Endothelial cell of umbilical vein (primary cell): ENCODE data around the gene PDE7B. TPM values are rescaled to one million over a fixed set of nuclear protein-coding genes. Genes with fewer than 3 reads are reported as not detected.

Experiments
- BruUV-seq: library from RNA; stranded (reverse); fragments of 400-500 nt; replicated peaks from 2 replicates; lab custom pipeline; 2021; lab: Mats Ljungman, UMichigan
- CTCF ChIA-PET: fragments of 300-600, 350-600 bp; sonication (Branson Sonifier 250); formaldehyde crosslinking; loops from one replicate; lab custom pipeline; 2021; ENCODE audit warnings: antibody characterized with exemption, inconsistent platforms; lab: Charles Lee
- POLR2A ChIA-PET: fragments of 300-600, 350-600 bp; sonication (Branson Sonifier 250); formaldehyde crosslinking; loops from one replicate; lab custom pipeline; 2021; ENCODE audit warnings: antibody characterized with exemption, inconsistent platforms; lab: Charles Lee
- DNase-seq: peaks from one replicate; pipeline ENCODE4 v3.0.0-alpha.2; 2011; ENCODE audit warnings: low read depth, low spot score
- FAIRE-seq: peaks from 2 replicates; lab custom pipeline; 2011; peaks lifted over from hg19 to GRCh38; lab: Jason Lieb, UNC
- H2AFZ ChIP-seq: 2 replicates; pipeline ENCODE4 v1.6.0; 2012; ENCODE audit warnings: low read depth, low read length, control low read depth, inconsistent platforms
- H3K27ac ChIP-seq: 2 replicates; pipeline ENCODE4 v1.5.1; 2011; ENCODE audit warnings: low read depth, mild to moderate bottlenecking, control low read depth, low read length, moderate library complexity; ENCODE audit not compliant: insufficient read depth
- H3K27me3 ChIP-seq, 2 experiments: 2 replicates each; pipeline versions ENCODE4 v1.6.0 to v1.6.1; 2011; ENCODE audit warnings: low read length in 2 of 2, mixed read lengths in 1 of 2; ENCODE audit not compliant: control insufficient read depth in 2 of 2, insufficient read depth in 2 of 2
- H3K36me3 ChIP-seq, 2 experiments: 2 replicates in 1 of 2; 3 replicates in 1 of 2; pipeline ENCODE4 v1.5.1; 2011; ENCODE audit warnings: low read length in 2 of 2, mild to moderate bottlenecking in 1 of 2, moderate library complexity in 1 of 2; ENCODE audit not compliant: control insufficient read depth in 2 of 2, insufficient read depth in 2 of 2; ENCODE audit errors: extremely low read depth in 1 of 2
- H3K4me1 ChIP-seq: 3 replicates; pipeline ENCODE4 v1.5.1; 2011; ENCODE audit warnings: mild to moderate bottlenecking, low read length; ENCODE audit not compliant: control insufficient read depth, insufficient read depth; ENCODE audit errors: extremely low read depth
- H3K4me2 ChIP-seq: 2 replicates; pipeline ENCODE4 v1.6.1; 2011; ENCODE audit warnings: low read length, control low read depth, mixed read lengths; ENCODE audit not compliant: insufficient read depth
- H3K4me3 ChIP-seq, 3 experiments: fragments of 200-600 bp in 1 of 3; sonication (generic), shearing (Covaris generic) in 1 of 3; replicated peaks in 1 of 3; 2 replicates each; pipeline ENCODE4 v1.5.1; 2011 to 2016; ENCODE audit warnings: control low read depth in 3 of 3, low read length in 3 of 3, mild to moderate bottlenecking in 2 of 3, inconsistent platforms in 1 of 3, low read depth in 1 of 3, moderate library complexity in 1 of 3; ENCODE audit not compliant: insufficient read depth in 1 of 3
- H3K79me2 ChIP-seq: 2 replicates; pipeline ENCODE4 v1.6.0; 2012; ENCODE audit warnings: low read length, inconsistent platforms; ENCODE audit not compliant: control insufficient read depth, insufficient read depth
- H3K9ac ChIP-seq: replicated peaks from 2 replicates; pipeline ENCODE3; 2011; ENCODE audit warnings: low read length, control low read depth; ENCODE audit not compliant: insufficient read depth; ENCODE audit errors: extremely low read depth
- H3K9me1 ChIP-seq: replicated peaks from 3 replicates; pipeline ENCODE4 v1.6.0; 2011; ENCODE audit warnings: mild to moderate bottlenecking, low read length; ENCODE audit not compliant: control insufficient read depth, insufficient read depth; ENCODE audit errors: extremely low read depth
- H3K9me3 ChIP-seq: replicated peaks from 2 replicates; pipeline ENCODE4 v1.5.1; 2012; ENCODE audit warnings: low read length, inconsistent platforms; ENCODE audit not compliant: control insufficient read depth, insufficient read depth
- H4K20me1 ChIP-seq: replicated peaks from 2 replicates; pipeline ENCODE3; 2011; ENCODE audit warnings: mild to moderate bottlenecking, low read length; ENCODE audit not compliant: control insufficient read depth, insufficient read depth; ENCODE audit errors: extremely low read depth
- EZH2 ChIP-seq: IDR thresholded peaks from 2 replicates; pipeline ENCODE4 v1.6.1; 2012; ENCODE audit warnings: borderline replicate concordance, low read depth, mild to moderate bottlenecking, moderate library complexity, low read length, inconsistent platforms; ENCODE audit not compliant: severe bottlenecking
- FOS ChIP-seq: IDR thresholded peaks from 2 replicates; pipeline ENCODE4 v1.6.1; 2011; ENCODE audit warnings: mild to moderate bottlenecking, low read length, moderate library complexity, borderline replicate concordance; ENCODE audit not compliant: insufficient read depth
- GATA2 ChIP-seq: IDR thresholded peaks from 2 replicates; pipeline ENCODE4 v1.7.0; 2011; ENCODE audit warnings: low read depth, mild to moderate bottlenecking, moderate library complexity, mixed read lengths, low read length; ENCODE audit not compliant: insufficient read length, insufficient read depth
- JUN ChIP-seq: IDR thresholded peaks from 2 replicates; pipeline ENCODE4 v1.6.1; 2011; ENCODE audit warnings: borderline replicate concordance, low read depth; ENCODE audit not compliant: insufficient read length, insufficient read depth
- MYC ChIP-seq: IDR thresholded peaks from one replicate; pipeline ENCODE4 v1.6.1; 2011; ENCODE audit warnings: mild to moderate bottlenecking, low read depth, low read length
- POLR2A ChIP-seq: IDR thresholded peaks from 2 replicates; pipeline ENCODE4 v1.6.1; 2012; ENCODE audit warnings: low read depth, mild to moderate bottlenecking, control low read depth, low read length
- POLR2AphosphoS5 ChIP-seq: IDR thresholded peaks from 2 replicates; pipeline ENCODE4 v1.6.1; 2012; ENCODE audit warnings: low read depth, mild to moderate bottlenecking, control low read depth, low read length, moderate library complexity; ENCODE audit not compliant: insufficient read depth
- dilution Hi-C: fragments of 300-500 bp; cut with MboI; formaldehyde crosslinking; loops from one replicate; pipeline ENCODE4 v1.15.0; 2019; ENCODE audit warnings: low sequenced_read_pairs; ENCODE audit not compliant: extremely low pct_ligation_motif_present
- intact Hi-C: fragments of 100-400 bp; cut with micrococcal nuclease; formaldehyde crosslinking; loops from one replicate; pipeline ENCODE4 v1.10.0; 2022
- polyA plus RNA-seq, 4 experiments: library from polyadenylated mRNA; depleted of rRNA in 3 of 4; stranded (reverse) in 3 of 4; unstranded in 1 of 4; fragments of >200 nt; gene quantifications; 2 replicates each; pipeline versions ENCODE4 v1.2.1 to v1.2.3, GENCODE V29; 2011 to 2012; ENCODE audit warnings: missing spikeins in 1 of 4
- total RNA-seq: library from RNA; stranded (reverse); gene quantifications from 2 replicates; pipeline ENCODE4 v1.2.3, GENCODE V29; 2021
- TF ChIP-seq, protein P1 (sequence below): IDR thresholded peaks from 2 replicates; pipeline ENCODE4 v1.6.1; 2011; ENCODE audit not compliant: insufficient read depth, insufficient read length
- TF ChIP-seq, protein P2 (sequence below), 2 donors: IDR thresholded peaks; 1 replicate in 1 of 2; 2 replicates in 1 of 2; pipeline ENCODE4 v1.5.1; 2011; ENCODE audit warnings: low read length in 2 of 2, mild to moderate bottlenecking in 2 of 2, moderate library complexity in 2 of 2, control low read depth in 1 of 2, inconsistent platforms in 1 of 2, low read depth in 1 of 2; ENCODE audit not compliant: insufficient read depth in 1 of 2; ENCODE audit errors: extremely low read depth in 1 of 2

Gene PDE7B
- total and polyA plus RNA-seq, 2 donors (not counting 3 experiments of a cell fraction or from before 2014, with no cell fraction given), result 20.6 to 25.1 TPM

DNA sequence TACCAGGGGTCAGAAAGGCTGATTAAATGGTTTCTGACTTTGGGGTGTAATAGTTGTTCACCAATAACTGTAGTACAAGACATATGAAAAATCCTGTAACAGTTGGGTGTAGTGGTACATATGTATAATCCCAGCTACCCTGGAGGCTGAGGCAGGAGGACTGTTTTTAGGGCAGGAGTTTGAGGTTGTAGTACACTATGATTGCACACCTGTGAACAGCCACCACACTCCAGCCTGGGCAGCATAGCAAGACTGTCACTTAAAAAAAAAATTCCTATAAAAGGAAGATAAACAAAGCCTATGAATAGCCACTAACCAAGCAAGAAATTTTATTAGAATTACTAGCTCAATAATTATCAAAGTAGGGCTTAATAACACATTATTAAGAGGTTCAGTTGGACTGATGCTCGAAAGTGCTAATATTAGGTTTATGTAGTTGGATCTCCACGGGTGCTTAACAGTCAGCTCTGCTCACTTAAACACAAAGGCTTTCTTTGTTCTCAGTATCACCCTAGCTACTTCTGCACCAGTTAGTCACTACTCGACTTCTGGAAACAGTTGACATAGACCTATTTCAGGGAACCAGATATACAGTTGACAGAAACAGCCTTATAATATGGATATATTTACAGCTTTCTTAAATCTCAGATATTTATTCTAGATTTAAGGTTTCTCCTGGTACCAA lies 285.6 kb downstream of the PDE7B start:
- dilution Hi-C loops (no loop called here), intact Hi-C loops (no loop called here)
- no peaks in the 10 kb centered on the region for H3K4me1 ChIP-seq
- H4K20me1 ChIP-seq, result no peaks in the 10 kb centered on the region
- no TSS peak for BruUV-seq
- DNase-seq (no peak), FAIRE-seq (no peak)
- no peak overlapping the region for H3K4me2 ChIP-seq
- CTCF ChIA-PET, result interaction anchor here (0.9 to 1.7 kb wide), 6 partner anchors 8 to 105 kb away, joined by 3 to 6 read pairs (median 4); no protein-coding TSS in a partner anchor
- no peaks in the 10 kb centered on the region for H3K9me1 ChIP-seq
- TF ChIP-seq GATA2 (no peak), JUN (no peak), POLR2AphosphoS5 (no peak), POLR2A (no peak), EZH2 (no peak), MYC (no peak), FOS (no peak)
- TF ChIP-seq, protein P1, sequence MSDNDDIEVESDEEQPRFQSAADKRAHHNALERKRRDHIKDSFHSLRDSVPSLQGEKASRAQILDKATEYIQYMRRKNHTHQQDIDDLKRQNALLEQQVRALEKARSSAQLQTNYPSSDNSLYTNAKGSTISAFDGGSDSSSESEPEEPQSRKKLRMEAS, result no peak
- TF ChIP-seq, protein P2, sequence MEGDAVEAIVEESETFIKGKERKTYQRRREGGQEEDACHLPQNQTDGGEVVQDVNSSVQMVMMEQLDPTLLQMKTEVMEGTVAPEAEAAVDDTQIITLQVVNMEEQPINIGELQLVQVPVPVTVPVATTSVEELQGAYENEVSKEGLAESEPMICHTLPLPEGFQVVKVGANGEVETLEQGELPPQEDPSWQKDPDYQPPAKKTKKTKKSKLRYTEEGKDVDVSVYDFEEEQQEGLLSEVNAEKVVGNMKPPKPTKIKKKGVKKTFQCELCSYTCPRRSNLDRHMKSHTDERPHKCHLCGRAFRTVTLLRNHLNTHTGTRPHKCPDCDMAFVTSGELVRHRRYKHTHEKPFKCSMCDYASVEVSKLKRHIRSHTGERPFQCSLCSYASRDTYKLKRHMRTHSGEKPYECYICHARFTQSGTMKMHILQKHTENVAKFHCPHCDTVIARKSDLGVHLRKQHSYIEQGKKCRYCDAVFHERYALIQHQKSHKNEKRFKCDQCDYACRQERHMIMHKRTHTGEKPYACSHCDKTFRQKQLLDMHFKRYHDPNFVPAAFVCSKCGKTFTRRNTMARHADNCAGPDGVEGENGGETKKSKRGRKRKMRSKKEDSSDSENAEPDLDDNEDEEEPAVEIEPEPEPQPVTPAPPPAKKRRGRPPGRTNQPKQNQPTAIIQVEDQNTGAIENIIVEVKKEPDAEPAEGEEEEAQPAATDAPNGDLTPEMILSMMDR (IDR thresholded peaks at IDR 0.05; ENCODE audit: extremely low read depth in 1 of 2, insufficient read depth in 1 of 2, low read depth in 1 of 2, low read length in 2 of 2), result no peak
- H3K9ac ChIP-seq, result no peak overlapping the region
- H3K79me2 ChIP-seq, result peaks cover 7% of the 10 kb centered on the region
- POLR2A ChIA-PET, result no interaction called here
- no peaks in the 10 kb centered on the region for H3K27me3 ChIP-seq
- H2AFZ ChIP-seq, result no peak overlapping the region
- H3K9me3 ChIP-seq, result no peaks in the 10 kb centered on the region
- H3K36me3 ChIP-seq, result no peaks in the 10 kb centered on the region
- no peak overlapping the region for H3K27ac ChIP-seq
- no peak overlapping the region for H3K4me3 ChIP-seq
